PC-9 (cell line): ENCODE measurements around the gene RCOR3.

ENCODE experiments used
- EZH2 ChIP-seq: fragments of 200-600 bp; sonication (generic); IDR thresholded peaks from 2 replicates; pipeline ENCODE4 v1.8.0; 2017; ENCODE audit warnings: antibody characterized with exemption, low read depth
- TF ChIP-seq, protein P1 (sequence below): fragments of 200-600 bp; sonication (generic); conservative IDR thresholded peaks from 2 replicates; pipeline ENCODE4 v1.6.1; 2017; ENCODE audit warnings: mixed run types, antibody characterized with exemption, mild to moderate bottlenecking, moderate library complexity

- TF ChIP-seq EZH2, result no peak
- TF ChIP-seq, protein P1, sequence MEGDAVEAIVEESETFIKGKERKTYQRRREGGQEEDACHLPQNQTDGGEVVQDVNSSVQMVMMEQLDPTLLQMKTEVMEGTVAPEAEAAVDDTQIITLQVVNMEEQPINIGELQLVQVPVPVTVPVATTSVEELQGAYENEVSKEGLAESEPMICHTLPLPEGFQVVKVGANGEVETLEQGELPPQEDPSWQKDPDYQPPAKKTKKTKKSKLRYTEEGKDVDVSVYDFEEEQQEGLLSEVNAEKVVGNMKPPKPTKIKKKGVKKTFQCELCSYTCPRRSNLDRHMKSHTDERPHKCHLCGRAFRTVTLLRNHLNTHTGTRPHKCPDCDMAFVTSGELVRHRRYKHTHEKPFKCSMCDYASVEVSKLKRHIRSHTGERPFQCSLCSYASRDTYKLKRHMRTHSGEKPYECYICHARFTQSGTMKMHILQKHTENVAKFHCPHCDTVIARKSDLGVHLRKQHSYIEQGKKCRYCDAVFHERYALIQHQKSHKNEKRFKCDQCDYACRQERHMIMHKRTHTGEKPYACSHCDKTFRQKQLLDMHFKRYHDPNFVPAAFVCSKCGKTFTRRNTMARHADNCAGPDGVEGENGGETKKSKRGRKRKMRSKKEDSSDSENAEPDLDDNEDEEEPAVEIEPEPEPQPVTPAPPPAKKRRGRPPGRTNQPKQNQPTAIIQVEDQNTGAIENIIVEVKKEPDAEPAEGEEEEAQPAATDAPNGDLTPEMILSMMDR, result no peak
Measured at GRCh38 chr1:211358685-211359084, 99.5 kb downstream of the RCOR3 start.
